ENCODE measurements around the gene ZRANB3. TPM values are rescaled to one million over a fixed set of nuclear protein-coding genes. Genes with fewer than 3 reads are reported as not detected.

Gene ZRANB3
- total RNA-seq, 1 donor from 2014 or later, result 8.9 TPM

DNA sequence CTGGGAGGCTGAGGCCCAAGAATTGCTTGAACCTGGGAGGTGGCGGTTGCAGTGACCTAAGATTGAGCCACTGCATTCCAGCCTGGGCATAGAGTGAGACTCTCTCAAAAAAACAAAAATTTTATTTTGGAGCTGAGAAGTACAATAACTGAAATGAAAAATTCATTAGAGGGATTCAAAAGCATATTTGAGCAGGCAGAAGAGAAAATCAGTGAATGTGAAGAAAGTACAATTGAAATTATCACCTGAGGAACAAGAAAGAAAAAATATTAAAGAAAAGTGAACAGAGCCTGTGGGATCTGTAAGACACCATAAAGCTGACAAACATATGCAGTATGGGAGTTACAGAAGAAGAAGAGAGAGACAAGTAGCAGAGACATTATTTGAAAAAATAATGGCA, 341.9 kb downstream of the ZRANB3 start:
- Histone ChIP-seq H3K9me3 (ENCODE audit: insufficient read depth, low read depth, low read length) (no peaks in the 10 kb centered on the region), H4K20me1 (ENCODE audit: insufficient read depth, low read length) (no peaks in the 10 kb centered on the region), H3K36me3 (ENCODE audit: insufficient read depth, low read length) (no peaks in the 10 kb centered on the region), H3K79me2 (ENCODE audit: insufficient read depth, low read length) (no peaks in the 10 kb centered on the region), H3K27me3 (ENCODE audit: insufficient read depth, low read length) (no peaks in the 10 kb centered on the region), H2AFZ (ENCODE audit: low read depth, low read length) (no peak overlapping the region), H3K4me1 (ENCODE audit: insufficient read depth, low read length) (no peaks in the 10 kb centered on the region), H3K4me3 (ENCODE audit: insufficient read depth, low read depth, low read length) (no peak overlapping the region), H3K27ac (ENCODE audit: low read depth, low read length) (no peak overlapping the region), H3K4me2 (ENCODE audit: low read length) (no peak overlapping the region), H3K9ac (ENCODE audit: low read length) (no peak overlapping the region)
- no peak overlapping the region for H3K27ac Mint-ChIP-seq (ENCODE audit: unreplicated experiment)
- no peak for FAIRE-seq
- no peaks in the 10 kb centered on the region for H3K4me1 Mint-ChIP-seq (ENCODE audit: low read depth, unreplicated experiment)
- H3K36me3 Mint-ChIP-seq (ENCODE audit: low read depth, unreplicated experiment), result no peaks in the 10 kb centered on the region
- no peak overlapping the region for H3K4me3 Mint-ChIP-seq (ENCODE audit: unreplicated experiment)
- TF ChIP-seq, protein P1, sequence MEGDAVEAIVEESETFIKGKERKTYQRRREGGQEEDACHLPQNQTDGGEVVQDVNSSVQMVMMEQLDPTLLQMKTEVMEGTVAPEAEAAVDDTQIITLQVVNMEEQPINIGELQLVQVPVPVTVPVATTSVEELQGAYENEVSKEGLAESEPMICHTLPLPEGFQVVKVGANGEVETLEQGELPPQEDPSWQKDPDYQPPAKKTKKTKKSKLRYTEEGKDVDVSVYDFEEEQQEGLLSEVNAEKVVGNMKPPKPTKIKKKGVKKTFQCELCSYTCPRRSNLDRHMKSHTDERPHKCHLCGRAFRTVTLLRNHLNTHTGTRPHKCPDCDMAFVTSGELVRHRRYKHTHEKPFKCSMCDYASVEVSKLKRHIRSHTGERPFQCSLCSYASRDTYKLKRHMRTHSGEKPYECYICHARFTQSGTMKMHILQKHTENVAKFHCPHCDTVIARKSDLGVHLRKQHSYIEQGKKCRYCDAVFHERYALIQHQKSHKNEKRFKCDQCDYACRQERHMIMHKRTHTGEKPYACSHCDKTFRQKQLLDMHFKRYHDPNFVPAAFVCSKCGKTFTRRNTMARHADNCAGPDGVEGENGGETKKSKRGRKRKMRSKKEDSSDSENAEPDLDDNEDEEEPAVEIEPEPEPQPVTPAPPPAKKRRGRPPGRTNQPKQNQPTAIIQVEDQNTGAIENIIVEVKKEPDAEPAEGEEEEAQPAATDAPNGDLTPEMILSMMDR (IDR thresholded peaks at IDR 0.05; ENCODE audit: insufficient read depth, low read depth, low read length), result no peak
- TF ChIP-seq EZH2 (IDR thresholded peaks at IDR 0.05; ENCODE audit: insufficient read depth, low read length), result no peak
- peaks cover 8% of the 10 kb centered on the region for H3K9me3 Mint-ChIP-seq (ENCODE audit: unreplicated experiment)
- no peaks in the 10 kb centered on the region for H3K27me3 Mint-ChIP-seq (ENCODE audit: low read depth, unreplicated experiment)
- DNase-seq (ENCODE audit: low read depth), result no peak

DNA sequence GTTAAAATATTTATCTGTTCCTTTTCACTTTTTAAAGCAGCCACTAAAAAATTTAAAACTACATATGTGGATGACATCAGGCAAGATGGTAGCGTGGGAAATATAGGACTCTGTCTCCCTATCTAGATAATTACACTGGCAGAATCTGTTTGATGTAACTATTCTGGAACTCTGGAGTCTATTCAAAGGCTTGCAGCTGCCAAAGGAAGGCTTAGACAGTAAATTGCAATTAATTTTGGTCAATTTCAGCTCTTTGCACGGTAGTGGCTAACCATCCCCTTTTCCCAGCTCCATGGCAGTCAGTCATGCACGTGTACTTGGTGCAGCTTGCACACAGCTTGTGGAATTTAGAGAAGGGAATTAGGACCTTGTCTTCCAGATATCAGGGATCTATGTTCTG, 343.7 kb downstream of the ZRANB3 start:
- peaks cover 5% of the 10 kb centered on the region for H3K9me3 Mint-ChIP-seq (ENCODE audit: unreplicated experiment)
- Histone ChIP-seq H4K20me1 (ENCODE audit: insufficient read depth, low read length) (no peaks in the 10 kb centered on the region), H3K4me2 (ENCODE audit: low read length) (no peak overlapping the region), H3K4me3 (ENCODE audit: insufficient read depth, low read depth, low read length) (no peak overlapping the region), H3K9ac (ENCODE audit: low read length) (no peak overlapping the region), H3K36me3 (ENCODE audit: insufficient read depth, low read length) (no peaks in the 10 kb centered on the region), H2AFZ (ENCODE audit: low read depth, low read length) (no peak overlapping the region), H3K9me3 (ENCODE audit: insufficient read depth, low read depth, low read length) (no peaks in the 10 kb centered on the region), H3K4me1 (ENCODE audit: insufficient read depth, low read length) (no peaks in the 10 kb centered on the region), H3K79me2 (ENCODE audit: insufficient read depth, low read length) (no peaks in the 10 kb centered on the region), H3K27me3 (ENCODE audit: insufficient read depth, low read length) (no peaks in the 10 kb centered on the region), H3K27ac (ENCODE audit: low read depth, low read length) (no peak overlapping the region)
- no peak overlapping the region for H3K4me3 Mint-ChIP-seq (ENCODE audit: unreplicated experiment)
- H3K4me1 Mint-ChIP-seq (ENCODE audit: low read depth, unreplicated experiment), result no peaks in the 10 kb centered on the region
- no peak overlapping the region for H3K27ac Mint-ChIP-seq (ENCODE audit: unreplicated experiment)
- DNase-seq (ENCODE audit: low read depth), result no peak
- no peaks in the 10 kb centered on the region for H3K27me3 Mint-ChIP-seq (ENCODE audit: low read depth, unreplicated experiment)
- FAIRE-seq, result no peak
- H3K36me3 Mint-ChIP-seq (ENCODE audit: low read depth, unreplicated experiment), result no peaks in the 10 kb centered on the region
- TF ChIP-seq EZH2 (IDR thresholded peaks at IDR 0.05; ENCODE audit: insufficient read depth, low read length), result no peak
- TF ChIP-seq, protein P1 (IDR thresholded peaks at IDR 0.05; ENCODE audit: insufficient read depth, low read depth, low read length), result no peak

DNA sequence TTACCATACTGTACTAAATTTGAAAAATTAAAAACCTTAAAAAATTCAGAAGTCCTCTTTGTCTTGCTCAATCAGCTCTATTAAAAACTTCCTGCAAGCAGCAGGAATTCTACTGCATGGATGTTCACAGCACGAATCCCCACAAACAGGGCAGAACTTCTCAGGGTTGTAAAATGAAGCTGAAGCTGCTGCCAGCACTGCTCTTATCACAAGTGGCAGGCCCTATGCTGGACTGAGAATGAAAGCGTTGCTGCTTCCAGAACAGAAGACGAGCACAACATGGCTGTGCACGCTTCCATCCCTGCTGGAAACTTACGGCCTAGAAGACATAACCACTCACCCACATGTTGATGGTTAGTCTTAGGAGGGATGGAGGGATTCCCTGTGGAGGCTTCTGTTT, 345.0 kb downstream of the ZRANB3 start:
- H3K4me2 ChIP-seq (ENCODE audit: low read length), result no peak overlapping the region
- DNase-seq (ENCODE audit: low read depth), result no peak
- H3K79me2 ChIP-seq (ENCODE audit: insufficient read depth, low read length), result no peaks in the 10 kb centered on the region
- TF ChIP-seq, protein P1 (IDR thresholded peaks at IDR 0.05; ENCODE audit: insufficient read depth, low read depth, low read length), result no peak
- no peak for TF ChIP-seq EZH2 (IDR thresholded peaks at IDR 0.05; ENCODE audit: insufficient read depth, low read length)
- Mint-ChIP-seq H3K4me1 (ENCODE audit: low read depth, unreplicated experiment) (no peaks in the 10 kb centered on the region), H3K9me3 (ENCODE audit: unreplicated experiment) (peaks cover 5% of the 10 kb centered on the region), H3K27ac (ENCODE audit: unreplicated experiment) (no peak overlapping the region), H3K27me3 (ENCODE audit: low read depth, unreplicated experiment) (no peaks in the 10 kb centered on the region), H3K4me3 (ENCODE audit: unreplicated experiment) (no peak overlapping the region), H3K36me3 (ENCODE audit: low read depth, unreplicated experiment) (no peaks in the 10 kb centered on the region)
- H3K4me1 ChIP-seq (ENCODE audit: insufficient read depth, low read length), result no peaks in the 10 kb centered on the region
- FAIRE-seq, result no peak
- H3K36me3 ChIP-seq (ENCODE audit: insufficient read depth, low read length), result no peaks in the 10 kb centered on the region
- H3K4me3 ChIP-seq (ENCODE audit: insufficient read depth, low read depth, low read length), result no peak overlapping the region
- H3K27ac ChIP-seq (ENCODE audit: low read depth, low read length), result no peak overlapping the region
- no peaks in the 10 kb centered on the region for H4K20me1 ChIP-seq (ENCODE audit: insufficient read depth, low read length)
- no peaks in the 10 kb centered on the region for H3K27me3 ChIP-seq (ENCODE audit: insufficient read depth, low read length)
- no peak overlapping the region for H3K9ac ChIP-seq (ENCODE audit: low read length)
- no peaks in the 10 kb centered on the region for H3K9me3 ChIP-seq (ENCODE audit: insufficient read depth, low read depth, low read length)
- H2AFZ ChIP-seq (ENCODE audit: low read depth, low read length), result no peak overlapping the region
